DND-41 (cell line): ENCODE results near the gene TPRX1.

Source experiments
- CTCF ChIP-seq: IDR thresholded peaks from 2 replicates; pipeline ENCODE4 v1.5.1; 2012; ENCODE audit warnings: borderline replicate concordance, low read length, moderate library complexity, mild to moderate bottlenecking; ENCODE audit not compliant: poor library complexity, severe bottlenecking; ENCODE audit errors: extremely low read depth
- EZH2 ChIP-seq: IDR thresholded peaks from 3 replicates; pipeline ENCODE4 v1.6.1; 2012; ENCODE audit warnings: borderline replicate concordance, low read depth, mild to moderate bottlenecking, moderate library complexity, low read length, inconsistent platforms; ENCODE audit not compliant: severe bottlenecking

- no peak for TF ChIP-seq CTCF
- no peak for TF ChIP-seq EZH2
These were observed 31.7 kb upstream of the TPRX1 start for GRCh38 chr19:47836038-47836437.
